ENCODE results near the gene SLC16A1.
"Not testable (repeated sequence)": the region's sequence is repeated elsewhere in the genome, so short reads cannot be mapped to it uniquely, and the experiment has no call there.

The SLC16A1 gene

DNA sequence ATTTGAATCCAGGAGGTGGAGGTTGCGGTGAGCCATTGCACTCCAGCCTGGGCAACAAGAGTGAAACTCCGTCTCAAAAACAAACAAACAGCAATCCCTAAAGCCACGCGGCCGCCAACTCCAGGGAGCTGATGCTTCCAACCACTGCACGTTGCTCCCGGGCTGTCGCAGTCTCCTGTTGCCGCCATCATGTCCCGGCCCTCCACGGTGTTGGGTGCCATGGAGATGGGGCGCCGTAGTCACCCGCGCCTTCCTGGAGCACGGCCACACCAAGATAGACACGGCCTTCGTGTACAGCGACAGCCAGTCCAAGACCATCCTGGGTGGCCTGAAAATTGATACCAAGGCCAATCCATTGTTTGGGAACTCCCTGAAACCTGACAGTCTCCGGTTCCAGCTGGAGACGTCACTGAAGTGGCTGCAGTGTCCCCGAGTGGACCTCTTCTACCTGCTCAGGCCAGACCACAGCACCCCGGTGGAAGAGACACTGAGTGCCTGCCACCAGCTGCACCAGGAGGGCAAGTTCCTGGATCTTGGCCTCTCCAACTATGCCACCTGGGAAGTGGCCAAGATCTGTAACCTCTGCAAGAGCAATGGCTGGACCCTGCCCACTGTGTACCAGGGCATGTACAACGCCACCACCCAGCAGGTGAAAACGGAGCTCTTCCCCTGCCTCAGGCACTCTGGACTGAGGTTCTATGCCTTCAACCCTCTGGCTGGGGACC, 32.6 kb downstream of the SLC16A1 start:
- DNase-seq, result no peak

- DNase-seq, result no peak
Observed at GRCh38 chr1:112911506-112912220, 44.3 kb downstream of the SLC16A1 start.

- no peak for DNase-seq
Observed at GRCh38 chr1:112909847-112910246, 46.1 kb downstream of the SLC16A1 start.

DNA sequence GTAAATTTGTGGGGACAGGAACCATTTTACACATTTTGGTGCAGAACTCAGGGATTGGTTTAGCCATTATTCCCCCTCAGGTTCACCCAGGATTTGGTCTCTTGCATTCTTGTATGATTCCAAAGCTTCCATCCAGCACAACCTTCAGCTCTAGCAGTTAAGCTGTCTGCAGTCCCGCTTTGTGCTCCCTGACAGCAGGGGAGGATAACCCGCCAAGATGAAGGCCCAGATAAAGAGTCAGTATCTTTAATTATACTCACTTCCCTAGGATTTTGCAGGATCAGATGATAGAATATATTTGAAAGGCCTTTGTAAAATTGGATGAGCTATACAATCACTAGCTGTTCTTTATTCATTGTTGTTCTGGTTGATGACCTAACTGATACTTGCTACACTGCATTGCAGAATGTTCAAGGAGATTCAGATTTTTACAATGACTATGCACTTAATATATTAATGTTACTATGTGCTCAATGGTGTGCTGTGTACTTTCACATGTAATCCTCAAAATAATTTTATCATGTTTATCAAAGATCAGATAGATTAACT, 49.8 kb downstream of the SLC16A1 start:
- DNase-seq, result peak; percentile 18 to 24

DNA sequence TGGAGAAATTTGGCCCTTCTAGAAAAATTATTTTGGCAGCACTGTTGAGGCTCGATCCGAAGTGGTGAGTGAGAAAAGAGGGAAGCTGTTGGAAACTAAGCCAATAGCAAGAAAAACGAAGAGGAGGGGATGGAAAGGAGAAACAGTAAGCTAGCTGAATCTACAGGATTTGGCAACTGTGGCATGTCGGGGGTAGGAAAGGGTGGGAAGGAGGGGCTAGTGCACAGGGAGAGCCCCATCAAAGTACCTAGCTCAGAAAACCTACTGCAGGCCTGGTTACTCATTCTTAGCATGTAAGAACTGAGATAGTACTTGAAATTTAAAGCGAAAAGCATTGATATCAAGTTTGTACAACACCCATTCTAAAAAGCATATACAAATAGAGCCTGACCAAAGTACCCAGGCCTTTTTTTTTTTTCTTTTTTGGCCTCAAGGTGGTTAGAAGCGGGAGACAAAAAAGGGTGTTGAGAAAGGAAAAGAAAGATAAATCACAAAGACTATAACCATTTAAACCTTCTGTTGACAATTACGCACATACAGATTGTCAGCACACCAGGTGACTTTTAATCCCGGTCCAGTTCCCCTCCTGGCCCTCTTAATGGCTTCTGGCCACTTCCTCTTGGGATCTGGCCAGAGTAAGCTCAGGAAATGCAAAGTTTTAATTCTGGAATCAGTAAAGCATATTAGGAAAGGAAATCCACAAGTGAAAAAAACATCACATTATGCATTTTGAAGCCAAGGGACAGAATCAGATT, 50.4 kb downstream of the SLC16A1 start:
- DNase-seq, result peak; percentile 78 to 91

DNA sequence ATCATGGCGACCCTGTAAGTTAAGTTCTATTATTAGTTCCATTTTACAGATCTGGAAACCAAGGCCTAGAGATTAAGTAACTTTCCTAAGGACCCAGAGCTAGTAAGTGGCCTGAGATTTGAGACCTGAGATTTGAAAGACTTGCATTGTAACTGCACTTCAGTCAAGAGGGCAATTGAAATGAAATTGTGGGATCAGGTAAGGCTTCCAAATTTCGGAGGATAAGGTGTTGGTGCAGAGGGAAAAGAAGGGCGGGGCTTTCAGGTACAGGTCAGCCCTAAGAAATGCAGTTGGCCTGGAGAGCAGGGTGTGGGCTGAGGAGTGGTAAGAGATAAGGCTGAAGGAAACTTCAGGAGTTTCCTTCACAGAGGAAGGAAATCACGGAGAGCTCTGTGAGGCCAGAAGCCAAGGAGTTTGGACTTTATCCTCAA, 51.1 kb downstream of the SLC16A1 start:
- no peak for DNase-seq

DNA sequence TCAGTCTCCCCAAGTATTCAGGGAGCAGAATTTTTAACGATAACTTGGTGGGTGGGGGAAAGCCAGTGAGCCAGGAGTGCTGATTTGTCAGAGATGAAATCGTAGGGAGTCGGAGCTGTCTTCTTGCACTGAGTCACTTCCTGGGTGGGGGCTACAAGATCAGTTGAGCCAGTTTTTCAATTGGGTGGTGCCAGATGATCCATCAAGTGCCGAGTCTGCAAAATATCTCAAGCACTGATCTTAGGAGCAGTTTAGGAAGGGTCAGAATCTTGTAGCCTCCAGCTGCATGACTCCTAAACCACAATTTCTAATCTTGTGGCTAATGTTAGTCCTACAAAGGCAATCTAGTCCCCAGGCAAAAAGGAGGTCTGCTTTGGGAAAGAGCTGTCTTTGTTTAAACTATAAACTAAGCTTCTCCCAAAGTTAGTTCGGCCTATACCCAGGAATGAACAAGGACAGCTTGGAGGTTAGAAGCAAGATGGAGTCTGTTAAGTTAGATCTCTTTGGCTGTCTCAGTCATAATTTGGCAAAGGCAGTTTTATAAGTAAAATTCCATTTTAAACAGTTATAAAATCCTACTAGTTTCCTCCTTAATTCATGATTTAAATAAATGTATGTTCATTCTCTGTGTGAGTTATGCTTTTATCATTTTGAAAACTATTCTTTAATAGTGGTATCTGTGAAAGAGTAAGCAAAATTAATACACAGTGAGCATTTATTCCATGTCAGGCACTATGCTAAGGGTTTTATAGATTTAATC, 51.7 kb downstream of the SLC16A1 start:
- peak; percentile 76 to 93 for DNase-seq

DNA sequence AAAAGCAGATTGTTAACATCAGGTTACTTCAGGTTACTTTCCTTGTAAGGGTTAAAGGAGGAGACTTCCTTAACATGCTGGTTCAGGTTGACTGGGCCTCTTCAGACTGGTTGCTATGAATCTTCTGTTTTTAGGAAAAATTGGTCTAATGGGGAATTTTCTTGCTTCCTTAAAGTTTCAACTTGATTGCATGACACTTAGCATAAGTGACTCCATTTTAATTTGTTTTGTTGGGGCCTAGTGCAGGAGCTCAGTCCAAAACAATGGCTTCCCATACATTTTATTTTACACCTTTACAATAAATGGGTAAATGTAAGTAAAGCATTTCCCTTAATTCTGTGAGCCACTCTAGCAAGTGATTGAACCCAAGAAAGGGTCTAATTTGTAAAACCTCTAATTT, 53.8 kb downstream of the SLC16A1 start:
- DNase-seq, result no peak

DNA sequence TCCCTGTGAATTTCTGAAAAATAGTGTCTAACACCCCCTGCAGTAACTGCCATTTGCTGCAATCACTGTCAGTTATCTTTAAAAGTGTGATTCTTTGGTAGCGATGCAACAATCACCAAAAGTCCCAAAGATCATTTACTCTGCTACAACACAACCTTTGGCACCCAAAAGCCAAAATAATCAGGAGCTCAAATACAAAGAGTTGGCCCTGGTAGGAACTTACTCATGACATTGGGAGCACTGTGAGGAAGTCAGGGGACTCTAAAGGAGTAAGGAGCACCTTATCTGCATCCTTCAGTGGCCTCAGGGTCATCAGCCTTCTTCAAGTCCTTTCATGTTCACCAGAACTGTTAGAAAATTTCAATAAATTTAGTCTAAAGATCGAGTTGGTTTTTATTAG, 54.6 kb downstream of the SLC16A1 start:
- DNase-seq, result no peak

DNA sequence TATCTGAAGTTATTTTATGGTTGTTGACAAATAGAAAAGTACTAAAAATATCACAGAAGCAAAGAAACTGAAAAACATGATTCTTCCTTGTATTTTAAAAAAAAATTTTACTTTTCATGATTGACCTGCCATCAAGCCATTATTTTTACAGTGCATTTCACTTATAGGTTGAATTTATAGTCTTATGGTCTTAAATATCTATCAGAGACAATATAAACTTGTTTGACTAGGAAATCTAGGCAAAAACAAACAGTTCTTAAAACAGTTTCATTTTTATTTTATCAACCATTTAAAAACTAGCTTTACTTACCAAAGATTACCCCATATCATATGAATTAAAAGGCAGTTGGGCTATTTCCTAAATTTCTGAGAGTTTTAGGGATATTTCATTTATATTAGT, 59.2 kb downstream of the SLC16A1 start:
- DNase-seq, result no peak

GRCh38 chr1:112894561-112895011, 61.4 kb downstream of the SLC16A1 start:
- DNase-seq, result no peak

- no peak for DNase-seq
Observed at GRCh38 chr1:112894010-112894292, 62.0 kb downstream of the SLC16A1 start.

- DNase-seq, result peak in 1 of 2 donors; percentile 21
Observed at GRCh38 chr1:112893288-112894009, 62.5 kb downstream of the SLC16A1 start.

GRCh38 chr1:112889906-112890305, 66.1 kb downstream of the SLC16A1 start:
- DNase-seq, result not testable (repeated sequence)

DNA sequence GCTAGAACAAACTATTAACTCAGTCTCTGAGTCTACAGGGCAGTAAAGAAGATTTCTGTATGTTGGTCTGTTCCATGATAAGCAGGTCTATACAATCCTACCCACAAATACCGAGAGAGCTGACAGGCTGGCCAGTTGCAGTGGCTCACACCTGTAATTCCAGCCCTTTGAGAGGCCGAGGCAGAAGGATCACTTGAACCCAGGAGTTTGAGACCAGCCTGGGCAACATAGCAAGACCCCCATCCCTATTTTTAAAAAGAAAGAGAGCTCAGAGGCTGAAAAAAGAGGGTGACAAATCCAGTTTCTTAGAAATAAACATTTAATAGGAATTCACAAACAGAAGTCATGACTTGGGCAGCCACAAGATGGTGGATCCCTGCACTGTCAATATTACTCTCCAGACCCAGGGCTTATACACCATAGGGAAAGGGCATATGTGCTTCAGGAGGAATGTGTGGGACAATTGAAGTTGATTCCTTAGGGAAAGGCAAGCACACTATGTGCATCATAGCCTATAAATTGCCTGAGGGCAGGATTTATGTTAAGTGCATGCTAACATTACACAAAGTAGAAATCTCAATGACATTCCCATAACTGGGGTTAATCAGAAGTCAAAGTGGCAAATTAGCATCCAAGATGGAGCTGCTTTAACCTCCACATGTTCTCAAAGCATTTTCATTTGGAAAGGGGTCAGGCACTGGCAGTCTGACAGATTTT, 66.8 kb downstream of the SLC16A1 start:
- no peak for DNase-seq

DNA sequence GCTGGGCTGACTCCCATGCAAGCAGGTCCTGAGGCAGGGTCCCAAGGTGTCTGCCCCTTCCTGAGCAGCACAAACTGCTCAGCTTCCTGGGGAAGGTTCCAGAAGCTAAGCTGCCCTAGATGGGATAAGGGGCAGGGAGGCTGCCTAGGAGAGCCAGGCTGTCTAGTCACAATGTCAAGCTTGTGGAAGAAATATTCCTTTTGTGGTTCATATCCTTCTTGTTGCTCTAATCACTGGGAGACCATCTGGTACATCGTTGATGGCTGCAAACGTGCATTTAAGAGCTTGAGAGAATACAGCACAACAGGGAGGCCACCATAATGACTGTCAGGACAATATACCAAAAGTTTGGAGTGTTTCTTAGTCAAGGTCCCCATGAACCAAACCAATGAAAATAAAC, 67.4 kb downstream of the SLC16A1 start:
- no peak for DNase-seq

- no peak for DNase-seq
Observed at GRCh38 chr1:112887599-112888283, 68.3 kb downstream of the SLC16A1 start.

DNA sequence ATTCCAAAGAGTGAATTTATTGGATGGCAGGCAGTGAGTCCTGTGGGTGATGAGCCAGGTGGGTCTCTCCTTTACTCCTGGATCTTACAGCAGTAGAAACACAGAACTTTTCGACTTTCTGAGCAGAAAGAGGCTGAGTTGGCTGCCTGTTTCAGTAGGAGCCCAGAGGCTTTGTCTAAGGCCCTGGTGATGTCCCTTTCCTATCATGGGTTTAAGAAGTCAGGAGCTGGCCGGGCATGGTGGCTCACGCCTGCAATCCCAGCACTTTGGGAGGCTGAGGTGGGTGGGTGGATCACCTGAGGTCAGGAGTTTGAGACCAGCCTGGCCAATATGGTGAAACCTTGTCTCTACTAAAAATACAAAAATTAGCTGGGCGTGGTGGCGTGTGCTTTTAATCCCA, 71.0 kb downstream of the SLC16A1 start:
- not testable (repeated sequence) for DNase-seq

DNA sequence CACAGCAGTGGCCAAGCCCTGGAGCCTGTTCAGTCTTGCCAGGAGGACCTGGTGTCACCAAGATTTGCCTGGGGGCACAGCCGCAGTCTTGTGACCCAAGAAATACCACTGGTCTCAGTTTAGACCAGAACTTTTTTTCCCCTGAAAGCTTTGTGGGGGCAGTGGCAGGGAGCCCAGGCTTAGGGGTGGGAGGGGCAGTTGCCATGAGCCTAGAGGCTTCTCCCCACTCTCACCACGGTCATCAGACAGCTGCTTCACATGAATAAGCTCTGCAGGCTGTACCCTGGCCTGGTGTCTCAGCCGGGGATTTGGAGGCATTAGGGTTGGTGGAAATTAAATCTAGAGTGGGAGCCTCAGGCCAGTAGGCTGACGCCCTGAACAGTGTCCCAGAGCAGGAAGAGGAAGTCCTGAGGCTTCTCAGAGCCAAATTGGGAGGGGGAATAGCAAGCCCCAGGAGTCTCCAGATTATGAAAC, 73.7 kb downstream of the SLC16A1 start:
- DNase-seq, result peak; percentile 52 to 81

DNA sequence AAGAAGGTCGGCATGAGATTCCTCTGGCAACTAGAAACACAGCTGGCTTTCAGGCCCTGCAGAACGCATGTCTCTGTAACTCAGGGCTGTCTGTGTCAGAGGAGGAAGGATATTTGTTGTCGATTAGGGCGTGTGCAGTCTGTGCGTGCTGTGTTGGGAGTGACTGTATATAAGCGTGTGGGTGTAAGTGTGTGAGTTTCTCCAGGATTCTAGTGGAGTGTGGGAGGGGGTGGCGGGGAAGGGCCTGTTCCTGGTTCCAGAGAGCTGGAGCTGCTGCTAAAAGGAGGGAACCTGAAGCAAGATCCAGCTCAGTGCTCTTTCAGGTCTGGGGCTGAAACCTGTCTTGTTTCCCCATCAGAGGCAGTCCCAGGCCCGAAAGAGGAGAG, 74.3 kb downstream of the SLC16A1 start:
- DNase-seq, result peak; percentile 34 to 84

- DNase-seq, result no peak
Observed at GRCh38 chr1:112879834-112880233, 76.2 kb downstream of the SLC16A1 start.
